Measurements from ENCODE around the gene HBA2. TPM values are rescaled to one million over a fixed set of nuclear protein-coding genes. Genes with fewer than 3 reads are reported as not detected.

Gene HBA2
- total RNA-seq, 1 experiment from 2014 or later = not detected

DNA sequence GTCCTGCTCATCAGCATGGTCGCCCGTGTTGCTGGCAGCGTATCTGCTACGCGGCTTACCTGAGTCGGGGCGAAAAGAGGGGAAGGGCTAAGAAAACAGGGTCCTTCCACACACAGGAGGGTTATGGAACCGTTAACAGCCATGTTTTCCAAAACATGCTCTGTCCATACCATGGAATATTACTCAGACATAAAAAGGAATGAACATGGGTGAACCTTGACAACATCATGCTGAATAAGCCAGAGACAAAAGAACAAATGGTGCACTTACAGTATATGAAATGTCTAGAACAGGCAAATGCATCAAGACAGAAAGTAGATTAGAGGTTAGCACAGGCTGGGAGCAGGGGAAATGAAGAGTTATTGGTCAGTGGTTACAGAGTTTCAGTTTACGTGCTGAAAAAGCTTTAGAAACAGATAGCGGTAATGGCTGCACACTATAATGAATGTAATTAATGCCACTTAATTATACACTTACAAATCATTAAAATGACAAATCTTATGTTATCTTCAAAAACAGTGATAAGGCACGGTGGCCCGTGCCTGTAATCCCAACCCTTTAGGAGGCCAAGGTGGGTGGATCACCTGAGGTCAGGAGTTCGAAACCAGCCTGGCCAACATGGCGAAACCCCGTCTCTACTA lies 42.0 kb upstream of the HBA2 start:
- H3K27me3 ChIP-seq (ENCODE audit: low read length) = no peaks in the 10 kb centered on the region
- no peak for DNase-seq
- H3K4me1 ChIP-seq (ENCODE audit: insufficient read depth, low read length) = no peaks in the 10 kb centered on the region
- no TSS peak for BruUV-seq (replicated peaks)
- no peak overlapping the region for H2AFZ ChIP-seq (ENCODE audit: low read length)
- H3K27ac ChIP-seq (ENCODE audit: low read length) = no peak overlapping the region
- ATAC-seq = no peak
- intact Hi-C loops (cut with micrococcal nuclease) = no loop called here
- H3F3A ChIP-seq (ENCODE audit: low read length, unreplicated experiment) = no peaks in the 10 kb centered on the region
- POLR2A ChIA-PET (ENCODE audit: unreplicated experiment) = no interaction called here
- no peak overlapping the region for H3K4me2 ChIP-seq (ENCODE audit: low read length)
- TF ChIP-seq EZH2 (IDR thresholded peaks at IDR 0.05; ENCODE audit: low read length, unreplicated experiment) (no peak), EZH2phosphoT487 (IDR thresholded peaks at IDR 0.05; ENCODE audit: borderline replicate concordance, low read length) (no peak)
- TF ChIP-seq, protein P1, sequence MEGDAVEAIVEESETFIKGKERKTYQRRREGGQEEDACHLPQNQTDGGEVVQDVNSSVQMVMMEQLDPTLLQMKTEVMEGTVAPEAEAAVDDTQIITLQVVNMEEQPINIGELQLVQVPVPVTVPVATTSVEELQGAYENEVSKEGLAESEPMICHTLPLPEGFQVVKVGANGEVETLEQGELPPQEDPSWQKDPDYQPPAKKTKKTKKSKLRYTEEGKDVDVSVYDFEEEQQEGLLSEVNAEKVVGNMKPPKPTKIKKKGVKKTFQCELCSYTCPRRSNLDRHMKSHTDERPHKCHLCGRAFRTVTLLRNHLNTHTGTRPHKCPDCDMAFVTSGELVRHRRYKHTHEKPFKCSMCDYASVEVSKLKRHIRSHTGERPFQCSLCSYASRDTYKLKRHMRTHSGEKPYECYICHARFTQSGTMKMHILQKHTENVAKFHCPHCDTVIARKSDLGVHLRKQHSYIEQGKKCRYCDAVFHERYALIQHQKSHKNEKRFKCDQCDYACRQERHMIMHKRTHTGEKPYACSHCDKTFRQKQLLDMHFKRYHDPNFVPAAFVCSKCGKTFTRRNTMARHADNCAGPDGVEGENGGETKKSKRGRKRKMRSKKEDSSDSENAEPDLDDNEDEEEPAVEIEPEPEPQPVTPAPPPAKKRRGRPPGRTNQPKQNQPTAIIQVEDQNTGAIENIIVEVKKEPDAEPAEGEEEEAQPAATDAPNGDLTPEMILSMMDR (conservative IDR thresholded peaks at IDR 0.05; ENCODE audit: low read depth, low read length) = no peak
- CTCF ChIA-PET = no interaction called here
- H3K9ac ChIP-seq (ENCODE audit: low read length) = no peak overlapping the region
- peaks cover 50% of the 10 kb centered on the region for H3K79me2 ChIP-seq (ENCODE audit: low read length)
- H3K4me3 ChIP-seq (ENCODE audit: low read length) = no peak overlapping the region
- no peaks in the 10 kb centered on the region for H4K20me1 ChIP-seq (ENCODE audit: low read length)
- no peaks in the 10 kb centered on the region for H3K9me2 ChIP-seq (replicated peaks; ENCODE audit: low read length)
- no peaks in the 10 kb centered on the region for H3K9me3 ChIP-seq (ENCODE audit: low read length)
- no peaks in the 10 kb centered on the region for H3K36me3 ChIP-seq (ENCODE audit: low read depth, low read length)

- ATAC-seq = no peak
- no peaks in the 10 kb centered on the region for H3K4me1 ChIP-seq (ENCODE audit: insufficient read depth, low read length)
- H3K36me3 ChIP-seq (ENCODE audit: low read depth, low read length) = no peaks in the 10 kb centered on the region
- no peak overlapping the region for H3K9ac ChIP-seq (ENCODE audit: low read length)
- DNase-seq = no peak
- no peaks in the 10 kb centered on the region for H3K27me3 ChIP-seq (ENCODE audit: low read length)
- H3K27ac ChIP-seq (ENCODE audit: low read length) = no peak overlapping the region
- H3K4me3 ChIP-seq (ENCODE audit: low read length) = no peak overlapping the region
- peaks cover 64% of the 10 kb centered on the region for H3K79me2 ChIP-seq (ENCODE audit: low read length)
- no TSS peak for BruUV-seq (replicated peaks)
- no peaks in the 10 kb centered on the region for H3K9me3 ChIP-seq (ENCODE audit: low read length)
- no peaks in the 10 kb centered on the region for H3F3A ChIP-seq (ENCODE audit: low read length, unreplicated experiment)
- intact Hi-C loops (cut with micrococcal nuclease) = no loop called here
- no peak for TF ChIP-seq EZH2 (IDR thresholded peaks at IDR 0.05; ENCODE audit: low read length, unreplicated experiment)
- TF ChIP-seq, protein P1 (conservative IDR thresholded peaks at IDR 0.05; ENCODE audit: low read depth, low read length) = no peak
- TF ChIP-seq EZH2phosphoT487 (IDR thresholded peaks at IDR 0.05; ENCODE audit: borderline replicate concordance, low read length) = no peak
- POLR2A ChIA-PET (ENCODE audit: unreplicated experiment) = no interaction called here
- H3K4me2 ChIP-seq (ENCODE audit: low read length) = no peak overlapping the region
- no peaks in the 10 kb centered on the region for H3K9me2 ChIP-seq (replicated peaks; ENCODE audit: low read length)
- CTCF ChIA-PET = no interaction called here
- no peak overlapping the region for H2AFZ ChIP-seq (ENCODE audit: low read length)
- H4K20me1 ChIP-seq (ENCODE audit: low read length) = no peaks in the 10 kb centered on the region
Observed at GRCh38 chr16:132120-132519, 40.6 kb upstream of the HBA2 start.

GRCh38 chr16:133716-134115 lies 39.0 kb upstream of the HBA2 start:
- no TSS peak for BruUV-seq (replicated peaks)
- H3K27ac ChIP-seq (ENCODE audit: low read length) = no peak overlapping the region
- POLR2A ChIA-PET (ENCODE audit: unreplicated experiment) = no interaction called here

More at GRCh38 chr16:133716-134115, 39.0 kb upstream of the HBA2 start:
- intact Hi-C loops (cut with micrococcal nuclease) = no loop called here
- H3K9ac ChIP-seq (ENCODE audit: low read length) = no peak overlapping the region
- H3K4me1 ChIP-seq (ENCODE audit: insufficient read depth, low read length) = no peaks in the 10 kb centered on the region
- TF ChIP-seq EZH2 (IDR thresholded peaks at IDR 0.05; ENCODE audit: low read length, unreplicated experiment) = no peak
- TF ChIP-seq, protein P1 (conservative IDR thresholded peaks at IDR 0.05; ENCODE audit: low read depth, low read length) = no peak
- no peak for TF ChIP-seq EZH2phosphoT487 (IDR thresholded peaks at IDR 0.05; ENCODE audit: borderline replicate concordance, low read length)
- H2AFZ ChIP-seq (ENCODE audit: low read length) = no peak overlapping the region
- CTCF ChIA-PET = no interaction called here
- no peak for ATAC-seq
- no peak for DNase-seq
- no peaks in the 10 kb centered on the region for H3K27me3 ChIP-seq (ENCODE audit: low read length)
- H3K9me3 ChIP-seq (ENCODE audit: low read length) = no peaks in the 10 kb centered on the region
- no peak overlapping the region for H3K4me3 ChIP-seq (ENCODE audit: low read length)
- no peaks in the 10 kb centered on the region for H3K36me3 ChIP-seq (ENCODE audit: low read depth, low read length)
- H4K20me1 ChIP-seq (ENCODE audit: low read length) = no peaks in the 10 kb centered on the region
- no peak overlapping the region for H3K4me2 ChIP-seq (ENCODE audit: low read length)
- H3K9me2 ChIP-seq (replicated peaks; ENCODE audit: low read length) = no peaks in the 10 kb centered on the region
- H3K79me2 ChIP-seq (ENCODE audit: low read length) = peaks cover 75% of the 10 kb centered on the region
- no peaks in the 10 kb centered on the region for H3F3A ChIP-seq (ENCODE audit: low read length, unreplicated experiment)

Measured in PC-3 (cell line).